Lower leg skin (tissue), 4 donors: ENCODE measurements around the gene UBL4A. TPM values are rescaled to one million over a fixed set of nuclear protein-coding genes. Genes with fewer than 3 reads are reported as not detected.

ENCODE experiments used
- DNase-seq, 2 donors: peaks; one replicate each; pipeline ENCODE4 v3.0.0-alpha.2; 2019; ENCODE audit warnings: low spot score in 2 of 2
- H3K4me3 ChIP-seq: fragments of 200-600 bp; sonication (generic); 2 replicates; pipeline ENCODE4 v1.5.1; 2017; ENCODE audit warnings: mild to moderate bottlenecking, low read depth; ENCODE audit not compliant: poor library complexity, severe bottlenecking
- CTCF ChIP-seq, 3 donors: fragments of 450-650 bp; IDR thresholded peaks; one replicate each; pipeline ENCODE4 v1.5.1; 2016; ENCODE audit warnings: antibody characterized with exemption in 3 of 3, mild to moderate bottlenecking in 3 of 3, moderate library complexity in 2 of 3
- POLR2A ChIP-seq, 2 donors: fragments of 450-650 bp; IDR thresholded peaks; one replicate each; pipeline ENCODE4 v1.6.1; 2016 to 2017; ENCODE audit warnings: antibody characterized with exemption in 2 of 2, mild to moderate bottlenecking in 1 of 2, moderate library complexity in 1 of 2
- WGBS, 2 donors: methylation state at CpG; one replicate each; pipeline ENCODE4 v1.1.5; 2018; 5-methylcytosine and 5-hydroxymethylcytosine counted together
- intact Hi-C: fragments of 100-400 bp; cut with DNase I; formaldehyde crosslinking; loops from one replicate; pipeline ENCODE4 v1.15.0; 2023; ENCODE audit warnings: low total_unique reads
- total RNA-seq, 4 donors: library from RNA; depleted of rRNA; stranded (reverse); fragments of >200 nt; gene quantifications; one replicate each; pipeline ENCODE4 v1.1.0, GENCODE V29; 2016

UBL4A gene
- 10 to 100 TPM; 33.7 to 57.0 (median 50.7) TPM for total RNA-seq

GRCh38 chrX:154486396-154487207 is at the start of gene UBL4A:
TSS of gene UBL4A (minus strand) at chrX:154486615. CDS start at chrX:154486584, 31 bp downstream.
- WGBS, 2 donors, result 0 to 60% methylated on average over 2 to 52 of the region's 95 CpGs
- intact Hi-C loops, result no loop called here
- no peak for TF ChIP-seq CTCF (IDR thresholded peaks at IDR 0.05)
- TF ChIP-seq POLR2A (IDR thresholded peaks at IDR 0.05), result no peak
- peak within 1 kb of the TSS; percentile 56 for H3K4me3 ChIP-seq
- DNase-seq, result peak in 1 of 2 donors; percentile 25

- no peak for DNase-seq
- WGBS, 2 donors, result 77 to 79% methylated on average over 4 to 9 of the region's 9 CpGs
- H3K4me3 ChIP-seq, result no peak overlapping the region
- TF ChIP-seq CTCF (IDR thresholded peaks at IDR 0.05) (no peak), POLR2A (IDR thresholded peaks at IDR 0.05) (no peak)
- intact Hi-C loops, result no loop called here
These were observed 49.5 kb upstream of the UBL4A start for GRCh38 chrX:154535892-154536291.

DNA sequence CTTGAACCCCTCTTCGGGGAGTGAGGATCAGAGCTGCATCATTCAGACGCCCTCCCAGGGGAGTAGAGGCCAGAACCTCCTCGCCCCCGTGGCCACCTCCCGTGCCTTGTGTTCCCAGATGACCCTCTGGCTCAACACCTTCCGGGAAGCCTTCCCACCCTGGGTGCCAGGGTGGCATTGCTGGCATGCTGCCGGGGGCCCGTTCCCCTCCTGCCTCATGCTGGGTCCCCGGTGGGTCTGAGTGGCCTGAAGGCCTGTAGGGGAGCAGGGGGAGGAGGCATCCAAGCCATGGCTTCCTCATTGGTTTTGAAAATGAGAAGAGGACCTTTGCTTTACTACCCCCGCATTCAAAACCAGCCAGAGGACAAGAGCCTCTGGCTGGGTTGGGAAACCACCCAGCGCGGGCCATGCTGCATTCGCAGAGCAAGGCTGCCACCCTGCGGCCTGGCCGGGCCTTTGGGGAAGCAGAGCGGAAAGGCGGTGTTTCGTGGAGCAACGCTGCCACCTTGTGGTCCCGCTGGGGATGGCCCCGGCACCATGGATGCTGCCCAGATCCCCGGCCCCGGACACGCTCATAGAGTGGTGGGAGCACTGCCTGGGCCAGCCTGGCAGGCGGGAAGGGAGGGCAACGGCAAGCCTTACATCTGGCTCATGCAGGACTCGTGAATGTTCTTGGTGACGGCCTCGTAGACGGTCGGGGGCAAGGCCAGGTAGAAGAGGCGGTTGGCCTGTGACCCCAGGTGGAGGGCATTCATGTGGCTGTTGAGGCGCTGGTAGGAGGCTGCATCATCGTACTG is 48.3 kb upstream of the UBL4A start:
- H3K4me3 ChIP-seq, result no peak overlapping the region
- TF ChIP-seq POLR2A (IDR thresholded peaks at IDR 0.05), result no peak
- peak in 2 of 3 donors; percentile 89 to 97 for TF ChIP-seq CTCF (IDR thresholded peaks at IDR 0.05)
- peak; percentile 75 to 97 for DNase-seq
- 18 to 35% methylated on average over 4 to 34 of the region's 34 CpGs for WGBS, 2 donors
- intact Hi-C loops, result no loop called here

DNA sequence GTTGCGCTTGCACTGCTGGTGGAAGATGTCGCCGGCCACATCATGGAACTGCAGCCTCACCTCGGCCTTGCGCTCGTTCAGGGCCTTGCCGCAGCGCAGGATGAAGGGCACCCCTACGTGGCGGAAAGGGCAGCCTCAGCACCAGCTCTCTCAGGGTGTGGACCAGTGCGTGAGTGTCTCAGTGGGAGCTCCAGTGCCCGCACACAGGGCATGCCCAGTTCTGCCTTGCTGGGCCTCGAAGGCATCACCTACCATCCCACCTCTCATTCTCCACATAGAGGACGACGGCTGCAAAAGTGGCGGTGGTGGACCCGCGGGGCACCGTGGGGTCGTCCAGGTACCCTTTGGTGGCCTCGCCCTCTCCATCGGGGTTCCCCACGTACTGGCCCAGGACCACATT is 46.3 kb upstream of the UBL4A start:
- TF ChIP-seq CTCF (IDR thresholded peaks at IDR 0.05) (no peak), POLR2A (IDR thresholded peaks at IDR 0.05) (no peak)
- H3K4me3 ChIP-seq, result no peak overlapping the region
- intact Hi-C loops, result no loop called here
- 90% methylated on average over 23 of the region's 23 CpGs; no CpG with 5 or more reads in 1 of the 2 donors for WGBS, 2 donors
- no peak for DNase-seq

GRCh38 chrX:154531626-154532025 is 45.2 kb upstream of the UBL4A start:
- intact Hi-C loops, result no loop called here
- no peak for DNase-seq
- TF ChIP-seq POLR2A (IDR thresholded peaks at IDR 0.05) (no peak), CTCF (IDR thresholded peaks at IDR 0.05) (no peak)
- WGBS, 2 donors, result 73 to 80% methylated on average over 5 to 14 of the region's 16 CpGs
- H3K4me3 ChIP-seq, result no peak overlapping the region
